K562 (cell line): ENCODE measurements around the gene TTC27. TPM values are rescaled to one million over a fixed set of nuclear protein-coding genes. Genes with fewer than 3 reads are reported as not detected.

Experiments used
- CBX3 ChIP-seq, 2 experiments: IDR thresholded peaks; 1 replicate in 1 of 2; 2 replicates in 1 of 2; pipeline ENCODE4 v1.6.1; 2012; ENCODE audit warnings: inconsistent platforms in 2 of 2, low read length in 2 of 2, borderline replicate concordance in 1 of 2, control low read depth in 1 of 2
- CHCHD3 ChIP-seq: fragments of 250-450 bp; sonication (Bioruptor Pico); IDR thresholded peaks from 2 replicates; pipeline ENCODE4 v2.1.2; 2022; ENCODE audit warnings: mild to moderate bottlenecking
- EHMT2 ChIP-seq: fragments of 450-650 bp; IDR thresholded peaks from 2 replicates; pipeline ENCODE4 v1.6.1; 2018; ENCODE audit warnings: antibody characterized with exemption
- GTF2E2 ChIP-seq: fragments of 200-800 bp; sonication (Bioruptor generic); IDR thresholded peaks from 2 replicates; pipeline ENCODE4 v1.6.1; 2016; ENCODE audit warnings: missing genetic modification characterization, missing compliant biosample characterization
- HNRNPH1 ChIP-seq: fragments of 200-400 bp; formaldehyde crosslinking; optimal IDR thresholded peaks from 2 replicates; pipeline ENCODE3; 2017; ENCODE audit warnings: low read depth, mild to moderate bottlenecking, low read length, moderate library complexity
- IRF2 ChIP-seq: sonication (generic); formaldehyde crosslinking; IDR thresholded peaks from 2 replicates; pipeline ENCODE4 v1.8.1; 2022; ENCODE audit warnings: mild to moderate bottlenecking, missing genetic modification reagents
- JUN ChIP-seq, 2 experiments: sonication (generic) in 1 of 2; formaldehyde crosslinking in 1 of 2; IDR thresholded peaks; 2 replicates each; pipeline versions ENCODE4 v1.6.1 to v1.8.0; 2012 to 2022; ENCODE audit warnings: borderline replicate concordance in 2 of 2, mild to moderate bottlenecking in 2 of 2, improper control_type of control experiment in 1 of 2, low read depth in 1 of 2, low read length in 1 of 2, missing genetic modification reagents in 1 of 2
- ZBTB9 ChIP-seq: fragments of 450-650 bp; formaldehyde crosslinking; IDR thresholded peaks from 2 replicates; pipeline ENCODE4 v1.4.0; 2020; ENCODE audit warnings: mild to moderate bottlenecking, moderate library complexity
- polyA plus RNA-seq, 8 experiments: library from polyadenylated mRNA; depleted of rRNA in 4 of 8; stranded (reverse) in 5 of 8; unstranded in 3 of 8; fragments of >200 nt; fragmentation: Nextera tagmentation in 2 of 8; fragmentation: Illumina TruSeq in 1 of 8; extraction: Ambion mirVana in 2 of 8; extraction: Trizol in 1 of 8; gene quantifications; 2 replicates each; pipeline versions ENCODE4 v1.2.1 to v1.2.3, GENCODE V29; 2011 to 2014; ENCODE audit warnings: inconsistent platforms in 1 of 8, missing spikeins in 1 of 8
- total RNA-seq, 7 experiments: library from RNA; depleted of rRNA in 6 of 7; stranded (reverse); fragments of >200 nt in 6 of 7; fragmentation: Illumina TruSeq in 2 of 7; extraction: Trizol in 2 of 7; gene quantifications; 2 replicates each; pipeline versions ENCODE4 v1.2.1 to v1.2.3, GENCODE V29; 2011 to 2021; ENCODE audit warnings: low replicate concordance in 1 of 7
- TF ChIP-seq, protein P1 (sequence below): fragments of 250-450 bp; sonication (Bioruptor Pico); IDR thresholded peaks from 2 replicates; pipeline ENCODE4 v1.5.0; 2020; ENCODE audit warnings: mild to moderate bottlenecking, borderline replicate concordance
- TF ChIP-seq, protein P2 (sequence below): fragments of 450-650 bp; formaldehyde crosslinking; IDR thresholded peaks from 2 replicates; pipeline ENCODE4 v1.4.0; 2020; ENCODE audit warnings: mild to moderate bottlenecking, moderate library complexity
- TF ChIP-seq, protein P3 (sequence below), 2 experiments: fragments of 450-650 bp; IDR thresholded peaks; 2 replicates each; pipeline ENCODE4 v1.6.1; 2016; ENCODE audit warnings: mild to moderate bottlenecking in 2 of 2, borderline replicate concordance in 1 of 2, low read depth in 1 of 2, moderate library complexity in 1 of 2

Gene TTC27
- total and polyA plus RNA-seq, 9 of the 15 experiments (the other 6 are each of a cell fraction or from before 2014, with no cell fraction given), result 44.3 to 93.4 (median 57.3) TPM

- TF ChIP-seq CBX3 (IDR thresholded peaks at IDR 0.05; ENCODE audit: borderline replicate concordance in 1 of 2, low read length in 2 of 2) (peak in 1 of 2 experiments; percentile 62; a peak in 2 of 3 replicates), ZBTB9 (CRISPR knock-in tag) (peak; percentile 83; the same call in 1 of the 2 replicates), CHCHD3 (CRISPR knock-in tag) (no peak), EHMT2 (no peak; the same call in none of the 2 replicates), IRF2 (CRISPR knock-in tag) (no peak), GTF2E2 (no peak), JUN (IDR thresholded peaks at IDR 0.05; ENCODE audit: borderline replicate concordance, low read depth, low read length) (no peak), JUN (CRISPR knock-in tag; IDR thresholded peaks at IDR 0.05; ENCODE audit: borderline replicate concordance) (no peak), HNRNPH1 (no peak)
- TF ChIP-seq, protein P1, sequence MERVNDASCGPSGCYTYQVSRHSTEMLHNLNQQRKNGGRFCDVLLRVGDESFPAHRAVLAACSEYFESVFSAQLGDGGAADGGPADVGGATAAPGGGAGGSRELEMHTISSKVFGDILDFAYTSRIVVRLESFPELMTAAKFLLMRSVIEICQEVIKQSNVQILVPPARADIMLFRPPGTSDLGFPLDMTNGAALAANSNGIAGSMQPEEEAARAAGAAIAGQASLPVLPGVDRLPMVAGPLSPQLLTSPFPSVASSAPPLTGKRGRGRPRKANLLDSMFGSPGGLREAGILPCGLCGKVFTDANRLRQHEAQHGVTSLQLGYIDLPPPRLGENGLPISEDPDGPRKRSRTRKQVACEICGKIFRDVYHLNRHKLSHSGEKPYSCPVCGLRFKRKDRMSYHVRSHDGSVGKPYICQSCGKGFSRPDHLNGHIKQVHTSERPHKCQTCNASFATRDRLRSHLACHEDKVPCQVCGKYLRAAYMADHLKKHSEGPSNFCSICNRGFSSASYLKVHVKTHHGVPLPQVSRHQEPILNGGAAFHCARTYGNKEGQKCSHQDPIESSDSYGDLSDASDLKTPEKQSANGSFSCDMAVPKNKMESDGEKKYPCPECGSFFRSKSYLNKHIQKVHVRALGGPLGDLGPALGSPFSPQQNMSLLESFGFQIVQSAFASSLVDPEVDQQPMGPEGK (CRISPR knock-in tag), result no peak
- TF ChIP-seq, protein P2, sequence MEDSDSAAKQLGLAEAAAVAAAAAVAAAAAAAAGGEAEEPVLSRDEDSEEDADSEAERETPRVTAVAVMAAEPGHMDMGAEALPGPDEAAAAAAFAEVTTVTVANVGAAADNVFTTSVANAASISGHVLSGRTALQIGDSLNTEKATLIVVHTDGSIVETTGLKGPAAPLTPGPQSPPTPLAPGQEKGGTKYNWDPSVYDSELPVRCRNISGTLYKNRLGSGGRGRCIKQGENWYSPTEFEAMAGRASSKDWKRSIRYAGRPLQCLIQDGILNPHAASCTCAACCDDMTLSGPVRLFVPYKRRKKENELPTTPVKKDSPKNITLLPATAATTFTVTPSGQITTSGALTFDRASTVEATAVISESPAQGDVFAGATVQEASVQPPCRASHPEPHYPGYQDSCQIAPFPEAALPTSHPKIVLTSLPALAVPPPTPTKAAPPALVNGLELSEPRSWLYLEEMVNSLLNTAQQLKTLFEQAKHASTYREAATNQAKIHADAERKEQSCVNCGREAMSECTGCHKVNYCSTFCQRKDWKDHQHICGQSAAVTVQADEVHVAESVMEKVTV (CRISPR knock-in tag), result no peak
- TF ChIP-seq, protein P3, sequence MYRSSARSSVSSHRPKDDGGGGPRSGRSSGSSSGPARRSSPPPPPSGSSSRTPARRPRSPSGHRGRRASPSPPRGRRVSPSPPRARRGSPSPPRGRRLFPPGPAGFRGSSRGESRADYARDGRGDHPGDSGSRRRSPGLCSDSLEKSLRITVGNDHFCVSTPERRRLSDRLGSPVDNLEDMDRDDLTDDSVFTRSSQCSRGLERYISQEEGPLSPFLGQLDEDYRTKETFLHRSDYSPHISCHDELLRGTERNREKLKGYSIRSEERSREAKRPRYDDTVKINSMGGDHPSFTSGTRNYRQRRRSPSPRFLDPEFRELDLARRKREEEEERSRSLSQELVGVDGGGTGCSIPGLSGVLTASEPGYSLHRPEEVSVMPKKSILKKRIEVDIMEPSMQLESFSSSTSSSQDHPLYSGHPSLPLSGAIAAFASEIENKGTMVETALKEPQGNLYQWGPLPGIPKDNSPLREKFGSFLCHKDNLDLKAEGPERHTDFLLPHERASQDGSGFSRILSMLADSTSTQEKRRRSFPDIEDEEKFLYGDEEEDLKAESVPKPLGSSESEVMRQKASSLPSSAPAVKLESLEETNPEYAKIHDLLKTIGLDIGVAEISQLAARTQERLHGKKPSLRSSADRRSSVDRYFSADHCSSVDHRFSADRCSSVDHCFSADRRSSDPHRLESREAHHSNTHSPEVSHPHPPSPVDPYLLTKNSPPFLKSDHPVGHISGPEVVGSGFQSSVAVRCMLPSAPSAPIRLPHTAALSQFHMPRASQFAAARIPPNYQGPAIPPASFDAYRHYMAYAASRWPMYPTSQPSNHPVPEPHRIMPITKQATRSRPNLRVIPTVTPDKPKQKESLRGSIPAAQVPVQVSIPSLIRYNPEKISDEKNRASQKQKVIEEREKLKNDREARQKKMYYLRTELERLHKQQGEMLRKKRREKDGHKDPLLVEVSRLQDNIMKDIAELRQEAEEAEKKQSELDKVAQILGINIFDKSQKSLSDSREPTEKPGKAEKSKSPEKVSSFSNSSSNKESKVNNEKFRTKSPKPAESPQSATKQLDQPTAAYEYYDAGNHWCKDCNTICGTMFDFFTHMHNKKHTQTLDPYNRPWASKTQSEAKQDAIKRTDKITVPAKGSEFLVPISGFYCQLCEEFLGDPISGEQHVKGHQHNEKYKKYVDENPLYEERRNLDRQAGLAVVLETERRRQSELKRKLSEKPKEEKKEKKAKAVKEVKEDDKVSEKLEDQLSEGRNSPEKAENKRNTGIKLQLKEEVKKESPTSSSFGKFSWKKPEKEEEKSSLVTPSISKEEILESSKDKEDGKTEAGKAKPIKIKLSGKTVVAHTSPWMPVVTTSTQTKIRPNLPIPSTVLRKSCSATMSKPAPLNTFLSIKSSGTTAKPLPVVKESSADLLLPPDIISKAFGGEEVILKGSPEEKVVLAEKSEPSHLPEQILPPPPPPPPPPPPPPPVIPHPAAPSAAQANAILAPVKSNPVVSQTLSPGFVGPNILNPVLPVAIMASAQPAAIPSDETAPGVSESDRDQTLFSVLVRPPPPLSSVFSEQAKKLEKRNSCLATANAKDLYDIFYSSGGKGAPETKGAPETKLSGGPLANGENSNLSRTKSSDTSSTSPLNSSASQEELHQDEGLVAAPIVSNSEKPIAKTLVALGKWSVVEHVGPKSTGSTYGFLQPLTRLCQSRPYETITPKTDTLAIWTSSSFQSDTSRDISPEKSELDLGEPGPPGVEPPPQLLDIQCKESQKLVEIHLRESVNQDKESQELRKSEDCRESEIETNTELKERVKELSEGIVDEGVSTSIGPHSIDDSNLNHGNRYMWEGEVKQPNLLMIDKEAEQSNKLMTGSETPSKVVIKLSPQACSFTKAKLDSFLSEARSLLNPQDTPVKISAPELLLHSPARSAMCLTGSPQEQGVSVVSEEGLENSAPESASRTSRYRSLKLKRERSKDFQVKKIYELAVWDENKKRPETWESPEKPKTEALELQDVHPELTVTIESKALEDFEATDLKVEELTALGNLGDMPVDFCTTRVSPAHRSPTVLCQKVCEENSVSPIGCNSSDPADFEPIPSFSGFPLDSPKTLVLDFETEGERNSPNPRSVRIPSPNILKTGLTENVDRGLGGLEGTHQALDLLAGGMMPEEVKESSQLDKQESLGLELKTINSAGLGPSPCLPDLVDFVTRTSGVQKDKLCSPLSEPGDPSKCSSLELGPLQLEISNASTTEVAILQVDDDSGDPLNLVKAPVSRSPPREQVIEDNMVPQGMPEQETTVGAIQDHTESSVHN (IDR thresholded peaks at IDR 0.05; ENCODE audit: borderline replicate concordance in 1 of 2, low read depth in 1 of 2), result peak; percentile 75 to 78; a peak in 3 of 4 replicates
These were observed 140.7 kb downstream of the TTC27 start (continued) for GRCh38 chr2:32768387-32769174.
